ENCODE results near the gene PDIA5.

- TF ChIP-seq REST (IDR thresholded peaks at IDR 0.05; ENCODE audit: insufficient read depth in 1 of 2, low read depth in 2 of 2, low read length in 2 of 2) (no peak), POLR2AphosphoS5 (IDR thresholded peaks at IDR 0.05; ENCODE audit: low read depth, low read length) (peak; percentile 46; the same call in 1 of the 2 replicates), TAF1 (IDR thresholded peaks at IDR 0.05; ENCODE audit: borderline replicate concordance, insufficient read depth, low read length) (no peak), SIN3A (IDR thresholded peaks at IDR 0.05; ENCODE audit: borderline replicate concordance, insufficient read depth, low read length) (no peak)
Observed at GRCh38 chr3:123066896-123067688, at the start of gene PDIA5.
